Mesendoderm (in vitro differentiated cells): ENCODE measurements around the gene TCF7L1.
A peak's percentile ranks its signal among the peaks of the same experiment; 100 is the strongest.

ENCODE experiments used
- DNase-seq: peaks from one replicate; pipeline ENCODE4 v3.0.0; 2013
- H2AK5ac ChIP-seq: 2 replicates; pipeline ENCODE4 v1.6.1; 2013; ENCODE audit warnings: low read length, inconsistent platforms
- H2BK120ac ChIP-seq: 2 replicates; pipeline ENCODE4 v1.6.1; 2013; ENCODE audit warnings: low read depth, mild to moderate bottlenecking, low read length, moderate library complexity, mixed read lengths
- H2BK15ac ChIP-seq: replicated peaks from 2 replicates; pipeline ENCODE4 v1.6.1; 2013; ENCODE audit warnings: low read depth, mild to moderate bottlenecking, moderate library complexity
- H2BK5ac ChIP-seq: 2 replicates; pipeline ENCODE4 v1.6.1; 2013; ENCODE audit warnings: low read length, inconsistent platforms
- H3K18ac ChIP-seq: 2 replicates; pipeline ENCODE4 v1.6.1; 2013; ENCODE audit warnings: mild to moderate bottlenecking, low read length, mixed read lengths
- H3K23ac ChIP-seq: one replicate; pipeline ENCODE4 v1.6.1; 2013; ENCODE audit warnings: low read length
- H3K27ac ChIP-seq: 2 replicates; pipeline ENCODE4 v1.5.1; 2013; ENCODE audit warnings: low read depth, mild to moderate bottlenecking, inconsistent platforms, low read length, moderate library complexity
- H3K27me3 ChIP-seq: 2 replicates; pipeline ENCODE4 v1.6.1; 2013; ENCODE audit warnings: low read length, control low read depth, mild to moderate bottlenecking, inconsistent platforms; ENCODE audit not compliant: insufficient read depth, poor library complexity
- H3K36me3 ChIP-seq: 2 replicates; pipeline ENCODE4 v1.6.1; 2013; ENCODE audit warnings: low read length, inconsistent platforms; ENCODE audit not compliant: control insufficient read depth, insufficient read depth
- H3K4ac ChIP-seq: one replicate; pipeline ENCODE4 v1.6.1; 2013; ENCODE audit warnings: low read depth, mild to moderate bottlenecking, low read length, moderate library complexity
- H3K4me1 ChIP-seq: 2 replicates; pipeline ENCODE4 v1.6.1; 2013; ENCODE audit warnings: low read depth, low read length, inconsistent platforms; ENCODE audit not compliant: control insufficient read depth
- H3K4me2 ChIP-seq: 2 replicates; pipeline ENCODE4 v1.6.1; 2013; ENCODE audit warnings: low read length
- H3K4me3 ChIP-seq: 2 replicates; pipeline ENCODE4 v1.5.1; 2013; ENCODE audit warnings: mild to moderate bottlenecking, low read length
- H3K56ac ChIP-seq: one replicate; pipeline ENCODE4 v1.6.1; 2013; ENCODE audit warnings: low read length
- H3K79me1 ChIP-seq: 2 replicates; pipeline ENCODE4 v1.6.1; 2013; ENCODE audit warnings: low read length, inconsistent platforms
- H3K79me2 ChIP-seq: 2 replicates; pipeline ENCODE4 v1.6.1; 2013; ENCODE audit warnings: mild to moderate bottlenecking, low read length; ENCODE audit not compliant: control insufficient read depth, insufficient read depth
- H3K9ac ChIP-seq: 2 replicates; pipeline ENCODE4 v1.6.1; 2013; ENCODE audit warnings: low read length, inconsistent platforms
- H4K5ac ChIP-seq: one replicate; pipeline ENCODE4 v1.6.1; 2013; ENCODE audit warnings: low read length
- H4K8ac ChIP-seq: one replicate; pipeline ENCODE4 v1.6.1; 2013; ENCODE audit warnings: low read depth, mild to moderate bottlenecking, control low read depth, low read length, moderate library complexity
- WGBS: extraction: QIAGEN DNeasy Blood & Tissue Kit; methylation state at CpG from one replicate; pipeline ENCODE4 v1.1.7; 2013; ENCODE audit warnings: low lambda C conversion rate, missing lambda C conversion rate; ENCODE audit not compliant: insufficient coverage; ENCODE audit errors: extremely low coverage; 5-methylcytosine and 5-hydroxymethylcytosine counted together

TCF7L1 gene

DNA sequence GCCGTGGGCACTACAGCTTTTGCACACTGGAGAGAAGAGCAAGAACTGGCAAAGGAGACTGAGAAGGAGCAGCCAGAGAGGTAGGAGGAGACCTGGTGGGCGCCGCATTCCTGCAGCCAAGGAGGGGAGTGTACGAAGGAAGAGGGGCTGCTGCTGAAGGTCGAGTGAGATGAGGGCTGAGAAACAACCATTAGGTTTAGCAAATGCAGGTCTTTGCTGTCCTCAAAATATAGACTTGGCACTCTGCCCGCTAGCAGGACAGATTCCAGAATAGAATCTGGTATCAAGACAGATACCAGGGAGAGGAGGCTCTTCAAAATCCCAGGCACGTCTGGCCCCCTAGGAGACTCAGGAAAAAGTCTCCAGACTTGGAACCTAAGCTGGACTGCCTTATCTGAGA, 111.6 kb downstream of the TCF7L1 start:
- no peak overlapping the region for H3K56ac ChIP-seq
- H2BK5ac ChIP-seq, result no peak overlapping the region
- no peak overlapping the region for H2AK5ac ChIP-seq
- H3K36me3 ChIP-seq, result no peaks in the 10 kb centered on the region
- H2BK15ac ChIP-seq, result no peak overlapping the region
- no peaks in the 10 kb centered on the region for H3K79me2 ChIP-seq
- no peak overlapping the region for H4K5ac ChIP-seq
- H4K8ac ChIP-seq, result no peak overlapping the region
- H3K23ac ChIP-seq, result no peak overlapping the region
- no peak overlapping the region for H3K27ac ChIP-seq
- no peaks in the 10 kb centered on the region for H3K79me1 ChIP-seq
- H3K4me1 ChIP-seq, result peaks cover 3% of the 10 kb centered on the region
- DNase-seq, result no peak
- H3K4ac ChIP-seq, result no peak overlapping the region
- H3K4me2 ChIP-seq, result no peak overlapping the region
- H3K4me3 ChIP-seq, result no peak overlapping the region
- no peak overlapping the region for H2BK120ac ChIP-seq
- no peak overlapping the region for H3K18ac ChIP-seq
- no CpG with 5 or more reads among the region's 7 CpGs for WGBS
- no peaks in the 10 kb centered on the region for H3K27me3 ChIP-seq
- no peak overlapping the region for H3K9ac ChIP-seq

- H3K9ac ChIP-seq, result no peak overlapping the region
- H3K4me3 ChIP-seq, result no peak overlapping the region
- no peak overlapping the region for H3K18ac ChIP-seq
- H3K4ac ChIP-seq, result no peak overlapping the region
- H3K79me2 ChIP-seq, result no peaks in the 10 kb centered on the region
- no CpG with 5 or more reads among the region's 4 CpGs for WGBS
- no peak for DNase-seq
- no peak overlapping the region for H2BK15ac ChIP-seq
- H3K56ac ChIP-seq, result no peak overlapping the region
- peaks cover 5% of the 10 kb centered on the region for H3K4me1 ChIP-seq
- no peak overlapping the region for H3K27ac ChIP-seq
- no peaks in the 10 kb centered on the region for H3K36me3 ChIP-seq
- H2BK5ac ChIP-seq, result no peak overlapping the region
- no peak overlapping the region for H3K23ac ChIP-seq
- H3K4me2 ChIP-seq, result no peak overlapping the region
- no peaks in the 10 kb centered on the region for H3K79me1 ChIP-seq
- H4K5ac ChIP-seq, result no peak overlapping the region
- no peak overlapping the region for H2BK120ac ChIP-seq
- no peak overlapping the region for H2AK5ac ChIP-seq
- H3K27me3 ChIP-seq, result no peaks in the 10 kb centered on the region
- no peak overlapping the region for H4K8ac ChIP-seq
Measured at GRCh38 chr2:85245891-85246290, 112.7 kb downstream of the TCF7L1 start.

GRCh38 chr2:85246348-85246747, 113.2 kb downstream of the TCF7L1 start:
- no peak overlapping the region for H2BK120ac ChIP-seq
- no peak overlapping the region for H3K18ac ChIP-seq
- no peaks in the 10 kb centered on the region for H3K27me3 ChIP-seq
- H3K56ac ChIP-seq, result no peak overlapping the region
- no peak overlapping the region for H4K8ac ChIP-seq
- WGBS, result no CpG with 5 or more reads among the region's 5 CpGs
- no peak overlapping the region for H2BK15ac ChIP-seq
- H4K5ac ChIP-seq, result no peak overlapping the region
- no peak overlapping the region for H3K23ac ChIP-seq
- no peaks in the 10 kb centered on the region for H3K79me2 ChIP-seq
- H3K4ac ChIP-seq, result no peak overlapping the region
- H2AK5ac ChIP-seq, result no peak overlapping the region
- no peaks in the 10 kb centered on the region for H3K79me1 ChIP-seq
- H3K9ac ChIP-seq, result no peak overlapping the region
- H3K36me3 ChIP-seq, result no peaks in the 10 kb centered on the region
- H3K4me1 ChIP-seq, result peaks cover 5% of the 10 kb centered on the region
- no peak overlapping the region for H3K4me3 ChIP-seq
- no peak overlapping the region for H2BK5ac ChIP-seq
- no peak overlapping the region for H3K4me2 ChIP-seq
- DNase-seq, result no peak
- H3K27ac ChIP-seq, result no peak overlapping the region

- no peaks in the 10 kb centered on the region for H3K27me3 ChIP-seq
- H3K4me3 ChIP-seq, result no peak overlapping the region
- H4K5ac ChIP-seq, result no peak overlapping the region
- H2BK5ac ChIP-seq, result no peak overlapping the region
- H3K23ac ChIP-seq, result no peak overlapping the region
- H3K79me1 ChIP-seq, result no peaks in the 10 kb centered on the region
- H3K36me3 ChIP-seq, result no peaks in the 10 kb centered on the region
- no peak overlapping the region for H4K8ac ChIP-seq
- no peak overlapping the region for H3K27ac ChIP-seq
- no peak overlapping the region for H3K4me2 ChIP-seq
- no peak overlapping the region for H3K9ac ChIP-seq
- H2AK5ac ChIP-seq, result no peak overlapping the region
- no peak for DNase-seq
- no peak overlapping the region for H3K18ac ChIP-seq
- no CpG with 5 or more reads among the region's 8 CpGs for WGBS
- H3K4me1 ChIP-seq, result peaks cover 5% of the 10 kb centered on the region
- H3K4ac ChIP-seq, result no peak overlapping the region
- H3K56ac ChIP-seq, result no peak overlapping the region
- H2BK15ac ChIP-seq, result no peak overlapping the region
- no peaks in the 10 kb centered on the region for H3K79me2 ChIP-seq
- H2BK120ac ChIP-seq, result no peak overlapping the region
Measured at GRCh38 chr2:85247610-85248009, 114.4 kb downstream of the TCF7L1 start.

DNA sequence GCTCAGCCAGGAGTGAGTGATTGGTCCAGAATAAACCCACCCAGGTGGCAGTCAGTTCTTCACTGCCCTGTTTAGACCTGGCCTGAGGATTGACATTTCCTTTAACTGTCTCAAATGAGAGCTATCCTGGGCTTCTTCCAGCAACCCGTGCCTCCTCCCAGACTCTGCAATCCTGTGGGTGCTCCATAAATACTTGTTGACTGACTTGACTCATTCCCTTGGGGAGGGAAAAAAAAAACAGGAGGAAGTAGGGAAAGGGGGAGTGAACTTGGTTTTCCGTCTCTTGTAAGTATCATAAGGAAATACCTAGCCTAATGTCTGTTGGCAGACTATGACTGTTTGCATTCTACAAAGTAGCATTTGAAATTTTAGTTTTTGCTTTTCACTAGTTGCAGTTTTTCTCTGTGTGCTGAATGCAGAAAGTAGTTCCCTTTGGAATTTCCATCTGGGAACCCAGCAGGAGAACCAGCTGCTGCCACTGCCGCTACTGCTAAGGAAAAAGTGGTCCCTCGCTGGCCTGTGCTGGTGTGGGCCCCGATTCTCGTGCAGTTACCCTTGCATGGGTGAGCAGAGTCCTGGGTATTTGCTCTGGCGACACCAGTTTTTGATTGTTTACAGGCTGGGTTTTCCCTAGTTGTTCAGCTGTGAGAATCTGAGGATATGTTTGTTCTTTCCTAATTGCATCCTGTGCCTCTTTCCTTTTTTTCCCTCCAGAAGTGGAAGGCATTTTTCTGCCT, 115.7 kb downstream of the TCF7L1 start:
- Histone ChIP-seq H2BK120ac (no peak overlapping the region), H3K79me2 (no peaks in the 10 kb centered on the region), H3K79me1 (no peaks in the 10 kb centered on the region), H3K18ac (no peak overlapping the region), H4K5ac (no peak overlapping the region), H3K23ac (no peak overlapping the region), H3K36me3 (no peaks in the 10 kb centered on the region), H4K8ac (no peak overlapping the region), H3K56ac (no peak overlapping the region), H3K9ac (no peak overlapping the region), H3K27ac (no peak overlapping the region), H3K27me3 (no peaks in the 10 kb centered on the region), H3K4me1 (peaks cover 2% of the 10 kb centered on the region), H2BK5ac (no peak overlapping the region), H2AK5ac (no peak overlapping the region), H3K4ac (no peak overlapping the region), H2BK15ac (no peak overlapping the region), H3K4me2 (no peak overlapping the region), H3K4me3 (no peak overlapping the region)
- DNase-seq, result peak; percentile 61
- WGBS, result no CpG with 5 or more reads among the region's 7 CpGs

- Histone ChIP-seq H3K4ac (no peak overlapping the region), H2AK5ac (no peak overlapping the region), H3K79me2 (no peaks in the 10 kb centered on the region), H2BK15ac (no peak overlapping the region), H3K27ac (no peak overlapping the region), H2BK120ac (no peak overlapping the region), H3K23ac (no peak overlapping the region), H3K79me1 (no peaks in the 10 kb centered on the region), H3K4me2 (no peak overlapping the region), H3K4me1 (peaks cover 12% of the 10 kb centered on the region), H3K56ac (no peak overlapping the region), H4K8ac (no peak overlapping the region), H3K36me3 (no peaks in the 10 kb centered on the region), H4K5ac (no peak overlapping the region), H3K9ac (no peak overlapping the region), H2BK5ac (no peak overlapping the region), H3K4me3 (no peak overlapping the region), H3K18ac (no peak overlapping the region), H3K27me3 (no peaks in the 10 kb centered on the region)
- no peak for DNase-seq
- no CpG with 5 or more reads among the region's 2 CpGs for WGBS
Measured at GRCh38 chr2:85250045-85250444, 116.9 kb downstream of the TCF7L1 start.
